Naive thymus-derived CD4-positive, alpha-beta T cell (primary cell): ENCODE results near the gene GTF3C1. TPM values are rescaled to one million over a fixed set of nuclear protein-coding genes. Genes with fewer than 3 reads are reported as not detected.

ENCODE experiments used
- ATAC-seq: fragments of 150-1000 bp; cut with Tn5 transposase; 2 replicates; pipeline ENCODE4 v1.10.0; 2021; ENCODE audit warnings: mild to moderate bottlenecking, moderate library complexity
- CTCF ChIA-PET: fragments of 350-600 bp; sonication (Branson Sonifier 250); formaldehyde crosslinking; loops from one replicate; lab custom pipeline; 2021; ENCODE audit warnings: antibody characterized with exemption; lab: Charles Lee
- POLR2A ChIA-PET: fragments of 350-600 bp; sonication (Branson Sonifier 250); formaldehyde crosslinking; loops from one replicate; lab custom pipeline; 2021; ENCODE audit warnings: antibody characterized with exemption, inconsistent platforms; lab: Charles Lee
- DNase-seq, 9 donors: peaks; one replicate each; pipeline versions ENCODE4 v3.0.0 to v3.0.0-alpha.2; 2020 to 2022; ENCODE audit warnings: mixed read lengths in 1 of 9
- H3K27ac ChIP-seq: one replicate; pipeline ENCODE4 v1.7.0; 2013; ENCODE audit warnings: mild to moderate bottlenecking, low read depth, low read length, moderate library complexity
- H3K27me3 ChIP-seq, 2 donors: one replicate each; pipeline ENCODE4 v1.7.0; 2013; ENCODE audit warnings: low read length in 2 of 2, mild to moderate bottlenecking in 2 of 2, moderate library complexity in 2 of 2; ENCODE audit not compliant: control insufficient read depth in 2 of 2, insufficient read depth in 2 of 2
- H3K36me3 ChIP-seq, 3 experiments: 1 replicate in 2 of 3; 2 replicates in 1 of 3; pipeline ENCODE4 v1.7.0; 2013; ENCODE audit warnings: low read length in 3 of 3, mild to moderate bottlenecking in 3 of 3, moderate library complexity in 1 of 3; ENCODE audit not compliant: insufficient read depth in 3 of 3, control insufficient read depth in 2 of 3
- H3K4me1 ChIP-seq, 2 donors: one replicate each; pipeline ENCODE4 v1.7.0; 2013; ENCODE audit warnings: low read length in 2 of 2, mild to moderate bottlenecking in 2 of 2, moderate library complexity in 1 of 2; ENCODE audit not compliant: control insufficient read depth in 2 of 2, insufficient read depth in 2 of 2
- H3K4me3 ChIP-seq: 2 replicates; pipeline ENCODE4 v1.7.0; 2013; ENCODE audit warnings: mild to moderate bottlenecking, low read length
- H3K9me3 ChIP-seq, 3 experiments: 1 replicate in 2 of 3; 2 replicates in 1 of 3; pipeline ENCODE4 v1.7.0; 2013; ENCODE audit warnings: low read length in 3 of 3; ENCODE audit not compliant: control insufficient read depth in 2 of 3
- H3K27ac Mint-ChIP-seq, 9 donors: one replicate each; pipeline ENCODE4 v1.8.0; 2020 to 2022; ENCODE audit warnings: mixed read lengths in 9 of 9, mild to moderate bottlenecking in 8 of 9, moderate library complexity in 5 of 9, inconsistent platforms in 2 of 9
- H3K27me3 Mint-ChIP-seq, 5 donors: one replicate each; pipeline ENCODE4 v1.8.0; 2021 to 2022; ENCODE audit warnings: mixed read lengths in 5 of 5, mild to moderate bottlenecking in 1 of 5
- H3K36me3 Mint-ChIP-seq, 5 donors: one replicate each; pipeline ENCODE4 v1.8.0; 2020 to 2022; ENCODE audit warnings: mixed read lengths in 5 of 5, mild to moderate bottlenecking in 3 of 5, inconsistent platforms in 1 of 5
- H3K4me1 Mint-ChIP-seq, 7 donors: one replicate each; pipeline ENCODE4 v1.8.0; 2020 to 2022; ENCODE audit warnings: mixed read lengths in 7 of 7, mild to moderate bottlenecking in 3 of 7, inconsistent platforms in 1 of 7
- H3K4me3 Mint-ChIP-seq, 10 donors: one replicate each; pipeline ENCODE4 v1.8.0; 2020 to 2022; ENCODE audit warnings: mild to moderate bottlenecking in 10 of 10, mixed read lengths in 10 of 10, moderate library complexity in 6 of 10, inconsistent platforms in 2 of 10
- H3K9me3 Mint-ChIP-seq, 11 donors: one replicate each; pipeline ENCODE4 v1.8.0; 2020 to 2022; ENCODE audit warnings: mixed read lengths in 11 of 11, mild to moderate bottlenecking in 4 of 11, inconsistent platforms in 1 of 11, moderate library complexity in 1 of 11
- intact Hi-C, 2 donors: fragments of 100-400 bp; cut with micrococcal nuclease; formaldehyde crosslinking; loops; one replicate each; pipeline ENCODE4 v1.15.1; 2023
- polyA plus RNA-seq, 2 donors: library from polyadenylated mRNA; unstranded; fragments of 300-500 nt; fragmentation: Illumina TruSeq; gene quantifications; one replicate each; pipeline ENCODE4 v1.2.3, GENCODE V29; 2021
- total RNA-seq, 6 experiments: library from RNA in 5 of 6; stranded (reverse) in 5 of 6; gene quantifications; 1 replicate in 5 of 6; 2 replicates in 1 of 6; pipeline ENCODE4 v1.2.3 and lab custom pipeline; 2021 to 2026

GTF3C1 gene
- total and polyA plus RNA-seq, 7 experiments from 2014 or later = 19.0 to 60.0 (median 52.5) TPM

DNA sequence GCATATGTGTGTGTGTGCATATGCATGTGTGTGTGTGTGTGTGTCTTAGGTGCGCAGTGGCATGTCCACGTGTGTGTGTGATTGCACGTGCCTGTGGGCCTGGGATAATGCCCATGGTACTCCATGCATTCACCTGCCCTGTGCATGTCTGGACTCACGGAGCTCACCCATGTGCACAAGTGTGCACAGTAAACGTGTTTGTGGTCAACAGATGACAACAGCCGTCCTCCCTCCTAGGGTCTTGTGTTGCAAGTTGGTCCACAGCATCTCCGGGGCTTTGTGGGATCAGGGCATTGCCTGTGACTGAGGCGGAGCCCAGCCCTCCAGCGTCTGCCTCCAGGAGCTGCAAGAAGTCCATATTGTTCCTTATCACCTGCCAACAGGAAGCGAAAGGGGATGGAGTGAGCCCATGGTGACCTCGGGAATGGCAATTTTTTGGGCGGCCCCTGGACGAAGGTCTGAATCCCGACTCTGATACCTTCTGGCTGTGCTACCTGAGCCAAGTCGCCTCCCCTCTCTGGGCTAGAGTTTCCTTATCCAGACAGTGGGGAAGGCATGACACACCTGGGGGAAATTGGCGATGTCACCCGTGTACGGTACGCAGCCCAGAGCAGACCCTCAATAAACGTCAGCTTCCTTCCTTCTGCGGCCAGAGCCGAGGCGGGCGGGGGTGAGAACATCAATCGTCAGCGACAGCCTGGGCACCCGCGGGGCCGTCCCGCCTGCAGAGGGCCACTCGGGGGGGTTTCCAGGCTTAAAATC lies 100.1 kb downstream of the GTF3C1 start:
- Mint-ChIP-seq H3K27me3 (no peaks in the 10 kb centered on the region), H3K4me1 (peaks cover 52 to 91% (median 66%) of the 10 kb centered on the region in 7 donors), H3K9me3 (peaks cover 0 to 17% (median 0%) of the 10 kb centered on the region in 11 donors), H3K27ac (peak overlapping the region; percentile 66 to 93 (median 85)), H3K4me3 (peak overlapping the region; percentile 16 to 66 (median 42)), H3K36me3 (peaks cover 12 to 68% (median 36%) of the 10 kb centered on the region in 5 donors)
- Histone ChIP-seq H3K36me3 (peaks cover 8 to 44% (median 14%) of the 10 kb centered on the region in 3 experiments), H3K4me3 (no peak overlapping the region), H3K27ac (peak overlapping the region; percentile 57), H3K9me3 (peaks cover 0 to 3% (median 0%) of the 10 kb centered on the region in 3 experiments), H3K4me1 (peaks cover 48 to 67% of the 10 kb centered on the region in 2 donors), H3K27me3 (no peaks in the 10 kb centered on the region)
- DNase-seq (peak in 6 of 9 donors; percentile 27 to 73 (median 40)), ATAC-seq (peak; percentile 79)
- CTCF ChIA-PET = interaction anchor here (0.8 to 1.2 kb wide), 3 partner anchors 13 to 81 kb away, joined by 3 to 5 read pairs (median 3); no protein-coding TSS in a partner anchor
- POLR2A ChIA-PET = interaction anchor here (1.0 to 1.5 kb wide), 6 partner anchors 9 to 246 kb away, joined by 3 to 4 read pairs (median 3); no protein-coding TSS in a partner anchor
- intact Hi-C loops = loop anchor here in 1 of 2 donors (1.0 kb wide), 1 partner anchor 14 kb away; no protein-coding TSS in a partner anchor

DNA sequence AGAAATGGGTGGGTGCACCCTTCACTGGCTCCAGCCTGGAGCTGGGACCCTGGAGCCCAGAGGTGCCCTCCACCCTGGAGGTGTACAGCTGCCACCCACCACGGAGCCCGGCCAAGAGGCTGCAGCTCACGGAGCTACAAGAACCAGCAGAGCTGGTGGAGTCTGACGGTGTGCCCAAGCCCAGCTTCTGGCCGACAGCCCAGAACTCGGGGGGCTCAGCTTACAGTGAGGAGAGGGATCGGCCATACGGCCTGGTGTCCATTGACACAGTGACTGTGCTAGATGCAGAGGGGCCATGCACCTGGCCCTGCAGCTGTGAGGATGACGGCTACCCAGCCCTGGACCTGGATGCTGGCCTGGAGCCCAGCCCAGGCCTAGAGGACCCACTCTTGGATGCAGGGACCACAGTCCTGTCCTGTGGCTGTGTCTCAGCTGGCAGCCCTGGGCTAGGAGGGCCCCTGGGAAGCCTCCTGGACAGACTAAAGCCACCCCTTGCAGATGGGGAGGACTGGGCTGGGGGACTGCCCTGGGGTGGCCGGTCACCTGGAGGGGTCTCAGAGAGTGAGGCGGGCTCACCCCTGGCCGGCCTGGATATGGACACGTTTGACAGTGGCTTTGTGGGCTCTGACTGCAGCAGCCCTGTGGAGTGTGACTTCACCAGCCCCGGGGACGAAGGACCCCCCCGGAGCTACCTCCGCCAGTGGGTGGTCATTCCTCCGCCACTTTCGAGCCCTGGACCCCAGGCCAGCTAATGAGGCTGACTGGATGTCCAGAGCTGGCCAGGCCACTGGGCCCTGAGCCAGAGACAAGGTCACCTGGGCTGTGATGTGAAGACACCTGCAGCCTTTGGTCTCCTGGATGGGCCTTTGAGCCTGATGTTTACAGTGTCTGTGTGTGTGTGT lies 100.9 kb downstream of the GTF3C1 start:
- DNase-seq = no peak
- no peak for ATAC-seq
- Histone ChIP-seq H3K4me1 (peaks cover 48 to 67% of the 10 kb centered on the region in 2 donors), H3K36me3 (peaks cover 14 to 53% (median 22%) of the 10 kb centered on the region in 3 experiments), H3K27ac (peak overlapping the region; percentile 57), H3K27me3 (no peaks in the 10 kb centered on the region), H3K4me3 (no peak overlapping the region), H3K9me3 (peaks cover 0 to 11% (median 0%) of the 10 kb centered on the region in 3 experiments)
- Mint-ChIP-seq H3K36me3 (peaks cover 16 to 77% (median 45%) of the 10 kb centered on the region in 5 donors), H3K27ac (peak overlapping the region in 8 of 9 donors; percentile 69 to 98 (median 94)), H3K9me3 (peaks cover 0 to 20% (median 0%) of the 10 kb centered on the region in 11 donors), H3K4me3 (peak overlapping the region in 3 of 10 donors; percentile 12 to 80 (median 55)), H3K27me3 (no peaks in the 10 kb centered on the region), H3K4me1 (peaks cover 52 to 84% (median 63%) of the 10 kb centered on the region in 7 donors)
- ChIA-PET CTCF (interaction anchor here (0.5 to 1.2 kb wide), 2 partner anchors 42 to 174 kb away, joined by 3 read pairs; no protein-coding TSS in a partner anchor), POLR2A (interaction anchor here (1.0 to 1.7 kb wide), 5 partner anchors 9 to 245 kb away, joined by 3 to 4 read pairs (median 3); no protein-coding TSS in a partner anchor)
- intact Hi-C loops = no loop called here

DNA sequence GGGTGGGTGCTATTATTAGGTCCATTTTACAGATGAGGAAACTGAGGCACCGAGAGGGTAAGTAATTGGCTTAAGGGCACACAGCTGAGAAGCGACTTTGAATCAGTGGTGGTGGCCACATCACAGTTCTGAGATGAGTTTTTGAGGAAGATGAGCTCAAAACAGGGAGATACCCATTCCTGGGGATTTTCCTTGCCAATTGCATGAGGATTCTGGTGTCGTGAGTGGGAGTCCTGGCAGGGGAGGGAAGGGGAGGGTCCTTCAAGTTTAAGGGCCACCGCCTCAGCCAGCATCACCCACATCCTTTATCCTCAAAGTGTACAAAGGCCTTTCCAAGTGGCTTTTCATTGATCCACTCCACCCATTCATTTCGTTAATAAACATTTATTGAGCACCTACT lies 102.4 kb downstream of the GTF3C1 start:
- Histone ChIP-seq H3K27ac (peak overlapping the region; percentile 59), H3K27me3 (no peaks in the 10 kb centered on the region), H3K36me3 (peaks cover 14 to 67% (median 25%) of the 10 kb centered on the region in 3 experiments), H3K4me3 (no peak overlapping the region), H3K4me1 (peaks cover 48 to 66% of the 10 kb centered on the region in 2 donors), H3K9me3 (peaks cover 0 to 13% (median 0%) of the 10 kb centered on the region in 3 experiments)
- Mint-ChIP-seq H3K4me3 (peak overlapping the region in 9 of 10 donors; percentile 57 to 80 (median 68)), H3K4me1 (peaks cover 51 to 76% (median 56%) of the 10 kb centered on the region in 7 donors), H3K9me3 (peaks cover 0 to 22% (median 0%) of the 10 kb centered on the region in 11 donors), H3K36me3 (peaks cover 24 to 83% (median 60%) of the 10 kb centered on the region in 5 donors), H3K27me3 (no peaks in the 10 kb centered on the region), H3K27ac (peak overlapping the region; percentile 81 to 98 (median 94))
- DNase-seq (no peak), ATAC-seq (no peak)
- intact Hi-C loops = loop anchor here in 1 of 2 donors (2.0 kb wide), 1 partner anchor 72 kb away; no protein-coding TSS in a partner anchor
- POLR2A ChIA-PET = interaction anchor here (0.7 to 4.2 kb wide), 15 partner anchors 12 to 277 kb away, joined by 3 to 22 read pairs (median 4); partner anchors contain the start of gene IL21R
- CTCF ChIA-PET = interaction anchor here (0.5 to 2.0 kb wide), 7 partner anchors 9 to 278 kb away, joined by 3 to 5 read pairs (median 4); no protein-coding TSS in a partner anchor

DNA sequence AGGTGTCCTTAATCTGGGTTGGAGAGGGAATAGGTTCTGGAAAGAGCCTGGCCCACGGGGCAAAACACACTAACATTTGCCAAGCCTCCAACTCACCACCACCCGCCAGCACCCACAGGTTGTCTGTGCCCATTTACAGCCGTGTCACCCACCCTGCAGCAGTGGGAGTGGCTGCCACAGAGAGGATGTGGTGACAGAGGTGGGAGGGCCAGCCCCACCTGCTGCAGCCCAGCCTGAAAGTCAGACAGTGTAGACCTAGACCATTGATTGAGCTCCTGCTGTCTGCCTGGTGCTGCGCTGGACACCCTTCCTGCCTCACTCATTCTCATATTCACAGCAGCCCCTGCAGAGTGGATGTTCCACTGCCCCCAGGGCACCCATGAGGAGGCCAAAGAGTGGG lies 103.0 kb downstream of the GTF3C1 start:
- H3K27me3 Mint-ChIP-seq = no peaks in the 10 kb centered on the region
- peak in 8 of 9 donors; percentile 47 to 85 (median 82) for DNase-seq
- Histone ChIP-seq H3K27me3 (no peaks in the 10 kb centered on the region), H3K27ac (peak overlapping the region; percentile 59), H3K36me3 (peaks cover 14 to 72% (median 25%) of the 10 kb centered on the region in 3 experiments), H3K4me3 (no peak overlapping the region), H3K4me1 (peaks cover 48 to 60% of the 10 kb centered on the region in 2 donors), H3K9me3 (peaks cover 0 to 13% (median 0%) of the 10 kb centered on the region in 3 experiments)
- peak; percentile 92 for ATAC-seq
- ChIA-PET CTCF (interaction anchor here (0.5 to 2.0 kb wide), 7 partner anchors 10 to 277 kb away, joined by 3 to 5 read pairs (median 4); no protein-coding TSS in a partner anchor), POLR2A (interaction anchor here (0.6 to 4.2 kb wide), 19 partner anchors 11 to 277 kb away, joined by 3 to 22 read pairs (median 4); partner anchors contain the start of gene IL21R)
- H3K4me1 Mint-ChIP-seq = peaks cover 48 to 70% (median 50%) of the 10 kb centered on the region in 7 donors
- peaks cover 24 to 82% (median 64%) of the 10 kb centered on the region in 5 donors for H3K36me3 Mint-ChIP-seq
- intact Hi-C loops = loop anchor here in 1 of 2 donors (1.0 to 2.0 kb wide), 5 partner anchors 17 to 211 kb away; partner anchors contain the start of gene IL21R
- H3K9me3 Mint-ChIP-seq = peaks cover 0 to 22% (median 0%) of the 10 kb centered on the region in 11 donors
- H3K4me3 Mint-ChIP-seq = peak overlapping the region; percentile 57 to 81 (median 70)
- H3K27ac Mint-ChIP-seq = peak overlapping the region; percentile 81 to 98 (median 94)

DNA sequence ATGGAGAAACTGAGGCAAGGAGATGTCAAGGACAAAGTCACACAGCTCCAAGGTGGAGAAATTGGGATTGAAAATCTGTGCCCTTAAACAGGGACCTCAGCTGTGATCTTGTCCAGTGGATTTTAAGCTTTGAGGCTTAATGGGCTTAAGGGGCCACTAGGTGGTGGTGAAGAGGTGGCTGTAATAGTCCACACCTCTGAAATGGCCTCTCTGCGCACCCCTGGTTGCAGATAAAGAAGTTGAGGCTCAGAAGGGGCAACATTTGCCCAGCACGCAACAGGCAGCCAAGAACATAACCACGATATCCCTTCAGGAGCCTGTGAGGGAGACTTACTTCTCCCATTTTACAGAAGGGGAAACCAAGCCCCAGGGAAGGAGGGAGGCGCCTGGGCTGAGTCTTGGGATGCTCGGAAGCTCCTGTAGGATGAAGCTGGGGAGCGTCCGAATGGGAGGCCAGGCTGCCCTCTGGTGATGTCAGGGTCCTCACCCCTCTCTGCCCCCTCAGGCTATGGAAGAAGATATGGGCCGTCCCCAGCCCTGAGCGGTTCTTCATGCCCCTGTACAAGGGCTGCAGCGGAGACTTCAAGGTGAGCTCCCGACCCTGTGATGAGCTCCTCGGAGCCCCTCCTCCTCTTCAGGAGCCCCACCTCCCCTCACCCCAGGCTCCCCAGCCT lies 104.1 kb downstream of the GTF3C1 start:
- Histone ChIP-seq H3K4me1 (peaks cover 47 to 50% of the 10 kb centered on the region in 2 donors), H3K4me3 (no peak overlapping the region), H3K27ac (peak overlapping the region; percentile 31), H3K27me3 (no peaks in the 10 kb centered on the region), H3K36me3 (peaks cover 14 to 80% (median 25%) of the 10 kb centered on the region in 3 experiments), H3K9me3 (peaks cover 0 to 13% (median 0%) of the 10 kb centered on the region in 3 experiments)
- ChIA-PET POLR2A (interaction anchor here (0.6 to 4.2 kb wide), 8 partner anchors 32 to 266 kb away, joined by 3 to 22 read pairs (median 4); no protein-coding TSS in a partner anchor), CTCF (interaction anchor here (0.7 to 2.0 kb wide), 3 partner anchors 45 to 220 kb away, joined by 3 to 5 read pairs (median 4); no protein-coding TSS in a partner anchor)
- Mint-ChIP-seq H3K4me1 (peaks cover 42 to 59% (median 47%) of the 10 kb centered on the region in 7 donors), H3K36me3 (peaks cover 28 to 80% (median 69%) of the 10 kb centered on the region in 5 donors), H3K9me3 (peaks cover 0 to 22% (median 0%) of the 10 kb centered on the region in 11 donors), H3K27ac (peak overlapping the region; percentile 18 to 98 (median 94)), H3K27me3 (no peaks in the 10 kb centered on the region), H3K4me3 (peak overlapping the region in 8 of 10 donors; percentile 34 to 80 (median 60))
- ATAC-seq (no peak), DNase-seq (no peak)
- intact Hi-C loops = loop anchor here in 1 of 2 donors (1.0 to 2.0 kb wide), 5 partner anchors 18 to 210 kb away; partner anchors contain the start of gene IL21R
